BE2C (cell line): ENCODE measurements around the gene KLRB1.
A peak's percentile ranks its signal among the peaks of the same experiment; 100 is the strongest.

ENCODE experiments used
- DNase-seq: peaks from one replicate; pipeline ENCODE4 v3.0.0-alpha.2; 2020
- H3K27me3 ChIP-seq: fragments of 250-450 bp; sonication (Bioruptor Pico); 2 replicates; pipeline ENCODE4 v1.5.1; 2020; ENCODE audit warnings: mild to moderate bottlenecking
- H3K36me3 ChIP-seq: fragments of 250-450 bp; sonication (Bioruptor Pico); 2 replicates; pipeline ENCODE4 v1.5.1; 2020; ENCODE audit warnings: mild to moderate bottlenecking
- H3K4me1 ChIP-seq: fragments of 250-450 bp; sonication (Bioruptor Pico); 2 replicates; pipeline ENCODE4 v1.5.1; 2020
- H3K4me3 ChIP-seq: 2 replicates; pipeline ENCODE4 v1.5.1; 2011; ENCODE audit warnings: low read depth, low read length
- H3K9me3 ChIP-seq: fragments of 250-450 bp; sonication (Bioruptor Pico); 2 replicates; pipeline ENCODE4 v1.5.1; 2020
- TF ChIP-seq, protein P1 (sequence below): IDR thresholded peaks from 2 replicates; pipeline ENCODE4 v1.5.1; 2012; ENCODE audit warnings: mild to moderate bottlenecking, low read depth, low read length

KLRB1 gene

DNA sequence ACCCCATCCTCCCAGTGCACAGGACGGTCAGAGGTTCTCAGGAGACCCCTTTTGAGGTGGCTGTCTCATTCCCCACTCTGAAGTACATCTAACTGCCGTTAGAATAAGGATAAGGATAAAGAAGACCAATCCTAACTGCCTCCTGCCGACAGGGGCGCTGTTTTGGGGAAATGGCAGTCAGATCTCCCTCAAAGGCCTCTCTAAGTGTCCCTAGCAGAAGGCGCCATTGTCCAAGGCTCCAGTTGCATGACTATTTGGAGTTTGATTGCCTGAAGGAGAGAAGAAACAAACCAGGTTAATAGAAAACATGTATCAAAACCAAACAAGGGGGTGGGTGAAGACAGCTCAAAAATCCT, 29.1 kb upstream of the KLRB1 start:
- no peaks in the 10 kb centered on the region for H3K4me1 ChIP-seq
- no peaks in the 10 kb centered on the region for H3K9me3 ChIP-seq
- no peaks in the 10 kb centered on the region for H3K36me3 ChIP-seq
- no peak overlapping the region for H3K4me3 ChIP-seq
- TF ChIP-seq, protein P1, sequence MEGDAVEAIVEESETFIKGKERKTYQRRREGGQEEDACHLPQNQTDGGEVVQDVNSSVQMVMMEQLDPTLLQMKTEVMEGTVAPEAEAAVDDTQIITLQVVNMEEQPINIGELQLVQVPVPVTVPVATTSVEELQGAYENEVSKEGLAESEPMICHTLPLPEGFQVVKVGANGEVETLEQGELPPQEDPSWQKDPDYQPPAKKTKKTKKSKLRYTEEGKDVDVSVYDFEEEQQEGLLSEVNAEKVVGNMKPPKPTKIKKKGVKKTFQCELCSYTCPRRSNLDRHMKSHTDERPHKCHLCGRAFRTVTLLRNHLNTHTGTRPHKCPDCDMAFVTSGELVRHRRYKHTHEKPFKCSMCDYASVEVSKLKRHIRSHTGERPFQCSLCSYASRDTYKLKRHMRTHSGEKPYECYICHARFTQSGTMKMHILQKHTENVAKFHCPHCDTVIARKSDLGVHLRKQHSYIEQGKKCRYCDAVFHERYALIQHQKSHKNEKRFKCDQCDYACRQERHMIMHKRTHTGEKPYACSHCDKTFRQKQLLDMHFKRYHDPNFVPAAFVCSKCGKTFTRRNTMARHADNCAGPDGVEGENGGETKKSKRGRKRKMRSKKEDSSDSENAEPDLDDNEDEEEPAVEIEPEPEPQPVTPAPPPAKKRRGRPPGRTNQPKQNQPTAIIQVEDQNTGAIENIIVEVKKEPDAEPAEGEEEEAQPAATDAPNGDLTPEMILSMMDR: peak; percentile 53
- H3K27me3 ChIP-seq: no peaks in the 10 kb centered on the region
- peak; percentile 37 for DNase-seq

DNA sequence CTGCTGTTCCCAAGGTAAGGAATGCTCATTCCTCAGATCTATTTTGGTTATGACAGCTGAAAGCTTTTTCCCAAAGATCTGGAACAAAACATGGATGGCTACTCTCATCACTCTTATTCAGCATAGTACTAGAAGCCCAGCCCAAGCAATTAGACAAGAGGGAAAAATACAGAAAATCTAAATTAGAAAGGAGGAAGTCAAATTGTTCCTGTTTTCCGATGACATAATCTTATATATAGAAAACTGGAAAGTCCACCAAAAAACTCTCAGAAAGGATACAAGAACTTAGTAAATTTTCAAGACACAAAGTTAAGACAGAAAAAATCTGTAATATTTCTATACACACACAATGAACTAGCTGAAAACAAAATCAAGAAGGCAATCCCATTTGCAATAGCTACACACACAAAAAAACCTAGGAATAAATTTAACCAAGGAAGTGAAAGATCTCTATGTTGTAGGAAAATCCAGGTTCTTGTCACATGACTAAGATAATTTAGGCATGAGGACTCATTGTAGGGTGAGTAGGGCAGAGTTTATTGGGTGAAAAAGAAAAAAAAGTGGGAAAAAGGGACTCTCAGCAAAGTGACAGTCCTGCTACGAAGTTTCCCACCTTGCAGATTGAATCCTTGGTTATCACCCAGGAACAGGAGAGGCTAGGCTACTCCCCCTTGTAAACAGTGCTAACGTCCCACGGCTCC, 28.6 kb upstream of the KLRB1 start:
- no peak overlapping the region for H3K4me3 ChIP-seq
- no peak for DNase-seq
- H3K27me3 ChIP-seq: no peaks in the 10 kb centered on the region
- no peaks in the 10 kb centered on the region for H3K4me1 ChIP-seq
- no peaks in the 10 kb centered on the region for H3K9me3 ChIP-seq
- TF ChIP-seq, protein P1: no peak
- H3K36me3 ChIP-seq: no peaks in the 10 kb centered on the region

DNA sequence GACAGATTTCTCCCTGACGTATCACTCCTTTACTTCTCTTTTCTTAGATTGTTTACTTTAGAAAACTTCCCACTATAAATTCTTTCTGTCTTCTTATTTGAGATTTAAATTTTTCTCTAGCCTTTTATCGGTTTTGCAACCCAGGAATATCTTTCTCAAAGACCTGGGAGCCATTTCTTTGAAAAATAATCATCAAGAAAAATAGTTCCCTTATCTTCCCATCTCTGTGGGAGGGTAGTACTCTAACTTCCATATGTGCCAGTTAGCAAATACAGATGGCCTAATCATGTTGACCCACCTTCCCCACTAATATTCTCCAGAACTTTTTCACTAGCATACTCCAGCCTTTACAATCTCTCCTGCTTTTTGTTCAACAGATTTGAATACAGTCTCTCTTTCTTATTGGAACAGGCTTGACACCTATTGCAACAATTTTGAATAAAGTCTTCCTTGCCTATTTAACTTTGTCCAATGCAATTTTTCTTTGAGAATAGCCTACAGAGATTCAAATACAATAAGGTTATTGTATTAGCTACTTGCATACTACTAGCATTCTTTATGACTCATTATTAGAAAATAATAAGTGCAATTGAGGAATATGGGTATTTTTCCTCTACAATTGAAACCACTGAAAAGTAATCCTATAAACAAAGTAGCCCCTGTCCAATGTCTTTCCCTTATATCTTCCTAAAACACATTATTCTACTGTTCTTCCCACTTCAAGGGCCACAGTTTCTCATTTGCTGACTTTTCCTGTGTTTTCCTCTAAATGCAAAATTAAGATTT, 27.4 kb upstream of the KLRB1 start:
- Histone ChIP-seq H3K27me3 (no peaks in the 10 kb centered on the region), H3K36me3 (no peaks in the 10 kb centered on the region), H3K4me1 (no peaks in the 10 kb centered on the region), H3K4me3 (no peak overlapping the region), H3K9me3 (no peaks in the 10 kb centered on the region)
- DNase-seq: no peak
- TF ChIP-seq, protein P1: no peak

DNA sequence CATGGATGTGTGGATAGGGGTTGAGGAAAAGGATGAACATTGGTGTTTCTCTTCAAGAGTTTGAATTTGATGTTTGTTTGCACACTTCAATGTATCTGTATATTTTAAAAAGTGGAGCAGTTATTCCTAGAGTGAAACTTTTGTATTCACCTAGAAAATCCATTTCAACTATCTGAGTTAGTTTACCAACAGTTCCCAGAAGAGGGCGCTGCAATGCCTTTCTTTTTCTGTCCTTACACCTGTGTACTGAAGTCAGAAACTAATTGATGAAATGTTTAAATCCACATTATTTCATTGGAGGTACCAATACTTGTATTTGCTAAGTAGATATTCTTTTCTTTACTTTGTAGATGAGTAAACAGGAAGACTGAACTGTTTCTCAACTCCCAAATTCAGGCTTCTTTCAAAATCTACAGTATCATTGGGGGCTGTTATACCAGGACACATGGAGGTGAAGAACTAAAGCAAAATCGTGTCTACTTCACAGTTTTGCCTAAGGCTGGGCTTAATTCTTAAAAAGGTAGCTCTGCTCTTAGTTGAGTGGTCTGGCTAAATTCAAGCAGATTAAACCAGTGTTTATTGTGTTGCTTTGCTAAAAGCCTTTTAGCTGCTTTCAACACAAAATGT, 26.6 kb upstream of the KLRB1 start:
- DNase-seq: peak; percentile 51

DNA sequence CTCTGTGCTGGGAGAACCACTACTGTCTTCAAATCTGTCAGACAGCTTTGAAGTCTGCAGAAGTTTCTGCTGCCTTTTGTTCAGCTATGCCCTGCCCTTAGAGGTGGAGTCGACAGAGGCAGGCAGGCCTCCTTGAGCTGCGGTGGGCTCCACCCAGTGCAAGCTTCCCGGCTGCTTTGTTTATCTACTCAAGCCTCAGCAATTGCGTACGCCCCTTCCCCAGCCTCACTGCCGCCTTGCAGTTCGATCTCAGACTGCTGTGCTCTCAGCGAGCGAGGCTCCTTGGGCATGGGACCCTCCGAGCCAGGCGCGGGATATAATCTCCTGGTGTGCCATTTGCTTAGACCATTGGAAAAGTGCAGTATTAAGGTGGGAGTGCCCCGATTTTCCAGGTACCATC, 25.1 kb upstream of the KLRB1 start:
- H3K9me3 ChIP-seq: no peaks in the 10 kb centered on the region
- no peaks in the 10 kb centered on the region for H3K4me1 ChIP-seq
- TF ChIP-seq, protein P1: no peak
- no peaks in the 10 kb centered on the region for H3K36me3 ChIP-seq
- no peak for DNase-seq
- no peak overlapping the region for H3K4me3 ChIP-seq
- no peaks in the 10 kb centered on the region for H3K27me3 ChIP-seq

More for the DNA sequence above, 26.6 kb upstream of the KLRB1 start:
- no peaks in the 10 kb centered on the region for H3K4me1 ChIP-seq
- no peaks in the 10 kb centered on the region for H3K9me3 ChIP-seq
- no peaks in the 10 kb centered on the region for H3K27me3 ChIP-seq
- H3K4me3 ChIP-seq: no peak overlapping the region
- TF ChIP-seq, protein P1: peak; percentile 69
- no peaks in the 10 kb centered on the region for H3K36me3 ChIP-seq

DNA sequence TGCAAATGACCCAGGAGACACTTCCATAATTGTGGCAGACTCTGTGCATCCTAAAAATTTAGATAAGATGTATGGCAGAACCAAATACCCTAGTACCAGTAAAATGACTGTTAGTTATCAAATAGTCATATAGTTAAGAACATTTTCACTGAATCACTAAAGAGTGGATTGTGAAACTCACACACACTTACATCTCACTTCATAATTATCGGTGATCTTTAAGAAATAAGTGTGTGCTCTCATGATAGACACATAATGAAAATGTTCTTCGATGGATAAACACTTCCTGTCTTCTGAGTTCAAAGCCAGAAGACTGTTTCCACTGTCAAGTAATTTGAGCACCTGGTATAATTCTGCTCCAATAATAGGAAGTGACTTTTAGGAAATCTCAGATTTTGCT, 19.1 kb upstream of the KLRB1 start:
- H3K9me3 ChIP-seq: no peaks in the 10 kb centered on the region
- TF ChIP-seq, protein P1: no peak
- no peaks in the 10 kb centered on the region for H3K4me1 ChIP-seq

More for the DNA sequence above, 19.1 kb upstream of the KLRB1 start:
- Histone ChIP-seq H3K36me3 (no peaks in the 10 kb centered on the region), H3K4me3 (no peak overlapping the region), H3K27me3 (no peaks in the 10 kb centered on the region)
- no peak for DNase-seq
